ENCODE data around the gene ERG.

The ERG gene

GRCh38 chr21:38499296-38499695 lies 1.0 kb upstream of the ERG start:
- no peak for DNase-seq (ENCODE audit: low spot score)

DNA sequence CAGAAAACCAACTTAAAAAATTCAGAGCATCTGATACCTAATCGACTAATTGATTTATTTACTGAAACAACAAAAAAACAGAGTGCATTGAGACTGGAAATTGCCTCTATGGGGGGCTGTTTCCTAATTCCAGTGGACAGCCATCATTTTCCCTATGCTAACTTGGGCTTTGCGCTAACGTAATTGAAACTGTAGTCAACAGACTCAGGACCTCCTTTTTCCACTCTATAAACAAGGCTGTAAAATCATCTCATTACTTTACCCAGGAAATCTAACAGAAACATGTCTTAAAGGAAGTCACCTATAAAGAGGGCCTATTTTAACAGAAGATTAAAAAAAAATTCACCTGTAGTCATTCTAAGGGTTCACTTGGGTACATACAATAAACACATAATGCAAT lies 2.1 kb downstream of the ERG start:
- DNase-seq (ENCODE audit: low spot score), result no peak

- DNase-seq (ENCODE audit: low spot score), result no peak
These were observed 2.6 kb downstream of the ERG start for GRCh38 chr21:38495696-38496095.

DNA sequence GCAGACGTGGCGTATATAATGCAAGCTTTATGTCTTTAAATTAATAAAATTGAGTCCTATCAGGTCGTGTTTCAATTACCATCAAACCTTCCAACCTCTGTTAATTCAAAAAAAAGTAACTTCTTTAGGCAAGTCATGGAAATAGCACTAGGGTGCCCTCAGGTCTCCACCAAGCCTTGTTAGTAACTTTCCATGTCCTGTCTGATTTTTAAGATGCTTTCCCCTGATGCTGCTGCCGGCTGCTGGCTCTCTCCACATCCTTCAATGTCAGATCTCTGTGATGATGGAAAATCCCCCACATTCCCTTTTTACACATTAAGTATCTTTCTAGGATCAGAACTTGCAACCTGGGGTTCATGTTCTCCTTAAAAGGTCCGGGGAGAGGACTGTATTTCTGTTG lies 3.0 kb downstream of the ERG start:
- no peak for DNase-seq (ENCODE audit: low spot score)

- DNase-seq (ENCODE audit: low spot score), result no peak
These were observed 3.6 kb downstream of the ERG start for GRCh38 chr21:38494703-38495102.

- no peak for DNase-seq (ENCODE audit: low spot score)
These were observed 4.0 kb downstream of the ERG start for GRCh38 chr21:38494251-38494642.

DNA sequence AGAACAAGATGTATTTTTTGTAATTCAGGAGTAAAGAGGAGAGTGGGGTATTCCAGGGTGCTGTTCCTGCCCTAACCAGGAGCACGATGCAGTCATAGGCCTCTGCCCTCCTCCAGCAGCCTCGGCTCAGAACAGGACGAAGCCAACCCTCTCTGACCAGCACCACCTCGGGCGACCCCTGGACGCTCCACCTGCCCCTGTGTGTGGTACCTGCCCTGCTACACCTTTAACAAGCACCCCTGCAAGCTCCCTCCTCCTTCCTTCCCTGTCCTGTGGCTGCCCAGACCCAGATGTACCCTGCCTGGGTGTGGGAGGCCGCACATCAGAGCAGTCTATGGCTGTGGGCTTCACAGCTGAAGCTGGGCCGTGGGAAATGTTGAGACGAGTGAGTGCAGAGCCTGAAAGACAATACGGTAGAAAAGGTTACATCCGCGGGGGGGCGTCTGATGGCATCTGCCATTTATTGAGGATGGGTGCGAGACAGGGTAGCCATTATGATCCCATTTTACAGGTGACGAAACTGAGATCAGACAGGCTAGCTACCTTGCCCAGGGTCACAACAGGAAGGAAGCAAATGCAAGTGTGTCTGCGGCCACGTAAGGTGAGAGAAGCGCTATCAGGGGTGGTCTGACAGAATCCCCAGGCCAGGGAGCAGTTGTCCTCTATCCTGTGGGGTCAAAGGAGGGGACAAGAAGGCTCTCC lies 4.6 kb downstream of the ERG start:
- no peak for DNase-seq (ENCODE audit: low spot score)

- no peak for DNase-seq (ENCODE audit: low spot score)
These were observed 6.3 kb downstream of the ERG start for GRCh38 chr21:38492007-38492406.

- no peak for DNase-seq (ENCODE audit: low spot score)
These were observed 6.7 kb downstream of the ERG start for GRCh38 chr21:38491536-38491935.

DNA sequence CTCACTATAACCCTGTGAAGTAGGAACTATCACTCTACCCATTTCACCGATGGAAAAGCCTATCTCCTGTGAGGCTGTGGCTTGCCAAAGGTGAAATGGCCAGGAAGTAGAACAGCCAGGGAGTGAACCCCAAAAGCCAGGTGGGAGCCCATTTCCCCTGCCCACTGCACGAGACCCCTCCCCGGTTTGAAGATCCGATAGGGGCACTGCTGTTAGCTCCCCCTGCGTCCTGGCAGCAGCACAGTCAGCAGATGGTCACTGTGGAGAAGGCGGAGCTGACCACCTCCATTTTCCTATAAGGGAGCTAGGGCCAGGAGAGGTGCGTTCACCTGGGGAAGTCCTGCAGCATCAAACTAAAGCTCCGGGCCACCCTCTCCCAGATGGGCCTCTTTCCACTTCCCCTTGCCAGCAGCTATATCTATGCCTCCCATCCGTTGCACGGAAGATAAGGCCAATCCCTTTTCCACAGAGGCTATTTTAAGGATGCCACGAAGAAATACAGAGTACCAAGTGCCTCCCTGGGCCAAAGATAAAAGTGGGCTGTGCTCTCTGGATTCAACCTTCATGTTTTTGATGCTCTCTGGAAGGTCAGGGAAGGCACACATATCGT lies 7.8 kb downstream of the ERG start:
- DNase-seq (ENCODE audit: low spot score), result no peak

DNA sequence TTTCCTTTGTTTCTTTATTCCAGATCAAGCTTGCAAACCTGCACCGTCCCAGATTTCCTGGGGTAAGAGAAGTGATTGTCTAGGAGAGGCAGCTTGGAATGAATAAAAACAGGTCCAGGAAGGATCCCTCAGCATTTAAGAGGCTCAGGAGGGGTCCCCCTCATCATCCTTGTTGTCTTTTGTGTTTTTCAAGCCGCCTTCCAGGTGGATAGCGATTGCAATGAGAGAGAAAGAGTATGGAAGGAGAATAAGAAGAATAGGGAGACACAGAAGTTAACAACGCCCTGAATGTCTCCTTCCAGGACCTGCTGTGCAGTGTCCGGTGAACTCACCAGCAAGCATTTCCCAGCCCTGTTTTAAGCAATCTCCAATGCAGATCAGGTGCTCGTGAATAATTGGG lies 8.5 kb downstream of the ERG start:
- DNase-seq (ENCODE audit: low spot score), result peak; percentile 23

GRCh38 chr21:38489271-38489652 lies 9.0 kb downstream of the ERG start:
- DNase-seq (ENCODE audit: low spot score), result no peak

DNA sequence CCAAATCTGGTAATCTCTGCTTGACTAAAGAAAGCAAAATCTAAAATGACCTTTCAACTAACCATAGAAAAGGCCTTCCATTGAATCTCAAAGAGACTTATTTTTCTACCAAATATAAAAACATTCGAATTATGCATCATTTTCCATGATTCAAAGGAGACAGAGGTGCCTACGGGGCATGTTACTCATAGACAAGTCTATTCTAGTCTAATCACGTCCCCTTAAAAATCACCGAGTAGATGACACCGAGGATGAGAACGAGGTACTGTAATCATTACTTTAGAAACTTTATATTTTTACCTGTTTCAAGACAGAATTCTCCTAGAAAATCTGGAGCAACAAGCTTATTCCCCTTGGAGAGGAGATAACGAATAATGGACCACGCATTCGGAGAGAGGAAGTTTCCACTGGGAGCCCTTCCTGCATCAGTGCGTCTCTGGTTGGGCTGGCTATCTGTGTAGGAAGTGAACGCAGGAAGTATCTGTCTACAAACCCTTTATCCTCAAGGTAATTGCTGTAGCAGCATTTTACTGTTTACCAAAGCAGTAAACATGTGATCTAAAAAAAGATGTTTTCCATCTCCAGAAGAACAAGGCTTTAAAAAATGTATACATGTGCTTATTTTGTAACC lies 9.5 kb downstream of the ERG start:
- DNase-seq (ENCODE audit: low spot score), result no peak

DNA sequence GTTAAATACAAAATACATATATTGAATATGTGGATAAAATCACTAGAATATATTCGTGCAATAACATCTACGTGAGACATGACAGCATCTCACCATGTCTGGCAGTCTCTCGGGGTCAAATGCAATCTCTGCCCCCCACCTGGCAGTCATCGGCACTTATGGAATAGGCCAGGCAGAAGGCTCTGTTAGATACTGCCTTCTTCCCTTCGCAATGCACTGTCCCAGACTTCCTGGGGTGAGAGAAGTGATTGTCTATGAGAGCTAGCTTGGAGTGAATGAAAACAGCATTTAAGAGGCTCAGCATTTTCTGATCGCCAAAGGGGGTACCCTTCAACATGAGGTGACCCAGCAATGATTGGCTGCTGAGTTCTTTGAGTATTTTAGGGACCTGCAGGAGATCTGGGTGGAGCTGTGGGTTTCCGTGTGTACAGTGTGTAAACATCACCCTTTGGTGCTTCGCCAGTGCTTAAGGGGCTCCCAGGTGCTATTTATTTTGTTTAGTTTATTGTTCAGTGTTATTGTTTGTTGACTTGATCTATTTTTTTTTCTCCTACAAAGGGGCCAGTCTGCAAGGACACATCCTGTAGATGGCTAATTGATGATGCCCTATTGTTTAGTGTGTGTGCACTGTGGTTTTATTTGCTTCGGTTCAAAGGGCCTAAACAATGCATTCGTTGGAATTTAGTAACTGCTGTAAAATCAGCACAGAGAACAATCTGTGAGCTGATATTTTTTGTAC lies 10.2 kb downstream of the ERG start:
- DNase-seq (ENCODE audit: low spot score), result no peak

GRCh38 chr21:38486706-38487105 lies 11.6 kb downstream of the ERG start:
- DNase-seq (ENCODE audit: low spot score), result no peak

- DNase-seq (ENCODE audit: low spot score), result no peak
These were observed 12.1 kb downstream of the ERG start for GRCh38 chr21:38486221-38486620.

- DNase-seq (ENCODE audit: low spot score), result no peak
These were observed 18.4 kb downstream of the ERG start for GRCh38 chr21:38479641-38480525.

- no peak for DNase-seq (ENCODE audit: low spot score)
These were observed 19.5 kb downstream of the ERG start for GRCh38 chr21:38478782-38479181.

DNA sequence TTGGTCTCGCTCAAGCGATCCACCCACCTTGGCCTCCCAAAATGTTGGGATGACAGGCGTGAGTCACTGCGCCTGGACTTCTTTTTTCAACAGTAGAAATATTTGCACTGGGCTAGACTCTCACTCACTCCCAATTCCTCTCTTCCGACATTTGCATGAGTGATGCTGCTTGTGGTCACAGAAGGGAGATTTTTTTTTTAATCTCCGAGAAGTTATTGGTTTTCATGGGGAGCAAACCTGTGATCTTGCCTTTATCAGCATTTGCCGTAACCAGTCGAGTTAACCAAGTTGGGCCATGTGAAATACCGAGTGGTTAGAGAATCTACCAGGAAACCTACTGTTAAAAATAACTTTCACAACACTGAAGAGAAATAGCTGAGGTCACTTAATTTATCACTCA lies 21.1 kb downstream of the ERG start:
- DNase-seq (ENCODE audit: low spot score), result no peak

DNA sequence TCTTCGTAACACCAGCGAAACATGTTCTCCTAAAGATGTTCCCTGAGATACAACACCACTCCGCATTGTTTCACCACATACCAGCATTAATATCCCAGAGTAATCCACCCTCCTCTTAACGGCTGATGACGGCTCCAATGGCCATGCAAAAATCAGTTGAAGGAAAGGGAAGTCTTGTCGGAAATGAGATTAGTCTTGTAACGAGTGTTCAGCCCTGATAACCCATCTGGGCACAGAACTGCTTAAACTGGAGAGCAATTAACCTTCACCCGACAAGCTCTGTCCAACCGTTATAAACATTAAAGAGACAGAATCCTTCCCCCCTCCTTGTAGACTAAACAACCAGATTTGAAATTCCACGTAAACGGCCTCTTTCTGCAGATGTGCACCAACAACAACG lies 21.9 kb downstream of the ERG start:
- no peak for DNase-seq (ENCODE audit: low spot score)

GRCh38 chr21:38475519-38475918 lies 22.8 kb downstream of the ERG start:
- no peak for DNase-seq (ENCODE audit: low spot score)

DNA sequence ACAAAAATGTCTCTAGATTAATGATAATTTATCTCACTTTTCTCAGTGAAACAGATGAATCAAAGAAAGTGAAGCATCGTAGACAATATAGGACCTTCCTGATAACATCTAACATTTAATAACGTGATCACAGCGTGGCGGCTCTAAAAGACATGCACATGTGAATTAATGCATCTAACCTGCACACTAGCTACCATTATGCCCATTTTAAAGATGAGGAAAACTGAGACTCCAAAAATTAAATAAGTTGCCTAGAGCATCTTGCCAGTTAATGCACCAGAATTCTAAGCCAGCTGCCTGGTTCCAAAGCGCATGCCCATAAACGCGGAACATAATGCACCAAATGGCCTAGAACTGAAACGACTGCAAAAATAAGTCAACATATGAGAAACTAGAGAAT lies 23.5 kb downstream of the ERG start:
- no peak for DNase-seq (ENCODE audit: low spot score)
